Measurements from ENCODE around the gene MED22.

The MED22 gene

DNA sequence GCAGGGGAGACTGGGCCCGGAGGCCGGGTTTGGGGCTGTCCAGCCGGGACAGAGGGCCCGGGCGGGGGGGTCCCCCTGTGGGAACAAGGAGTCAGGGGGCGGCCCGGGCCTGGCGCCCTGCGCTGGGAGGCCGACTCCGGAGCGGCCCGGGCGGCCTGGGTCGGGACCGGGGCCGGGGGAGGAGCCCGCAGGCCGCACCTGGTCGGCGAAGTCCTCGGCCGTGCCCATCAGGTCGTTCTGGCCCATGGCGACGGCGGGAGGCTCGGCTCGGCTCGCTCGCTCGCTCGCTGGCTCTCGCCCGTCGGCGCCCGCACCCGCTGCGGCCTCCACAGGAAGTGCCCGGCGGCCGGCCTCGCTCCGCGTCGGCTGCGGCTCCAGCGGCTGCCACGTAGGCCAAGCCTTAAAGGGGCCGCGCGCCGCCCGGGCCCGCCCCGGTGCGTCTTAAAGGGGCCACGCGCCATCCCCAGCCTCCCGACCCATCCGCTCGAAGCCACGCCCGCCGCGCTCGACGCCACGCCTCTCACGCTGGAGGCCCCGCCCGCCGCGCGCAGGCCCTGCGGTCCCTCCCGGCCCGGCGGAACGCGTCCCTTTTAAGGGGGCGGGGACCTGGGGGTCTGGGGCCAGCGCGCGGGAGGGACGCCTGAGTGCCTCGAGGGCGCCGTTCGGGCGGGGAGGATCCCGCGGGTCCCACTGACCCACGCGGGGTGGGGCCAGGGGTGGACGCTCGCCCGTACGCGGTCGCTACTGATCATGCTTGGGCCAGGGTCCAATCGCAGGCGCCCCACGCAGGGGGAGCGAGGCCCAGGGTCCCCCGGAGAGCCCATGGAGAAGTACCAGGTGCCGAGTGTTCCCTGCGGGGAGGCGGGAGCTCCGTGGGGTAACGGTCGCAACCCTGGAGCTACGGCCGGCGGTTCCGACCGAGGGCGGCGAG, 28.1 kb upstream of the MED22 start, which contains the start of the genes STKLD1 and SURF4:
Gene STKLD1, plus strand, starts transcription at position 643 of the 931 bp plus-strand sequence. Its CDS starts 108 bp downstream, at position 751.
Gene SURF4, minus strand, starts transcription at position 337 of the 931 bp plus-strand sequence. Its CDS starts 91 bp downstream, at position 246.
- peak; percentile 99 for DNase-seq (ENCODE audit: low spot score)

DNA sequence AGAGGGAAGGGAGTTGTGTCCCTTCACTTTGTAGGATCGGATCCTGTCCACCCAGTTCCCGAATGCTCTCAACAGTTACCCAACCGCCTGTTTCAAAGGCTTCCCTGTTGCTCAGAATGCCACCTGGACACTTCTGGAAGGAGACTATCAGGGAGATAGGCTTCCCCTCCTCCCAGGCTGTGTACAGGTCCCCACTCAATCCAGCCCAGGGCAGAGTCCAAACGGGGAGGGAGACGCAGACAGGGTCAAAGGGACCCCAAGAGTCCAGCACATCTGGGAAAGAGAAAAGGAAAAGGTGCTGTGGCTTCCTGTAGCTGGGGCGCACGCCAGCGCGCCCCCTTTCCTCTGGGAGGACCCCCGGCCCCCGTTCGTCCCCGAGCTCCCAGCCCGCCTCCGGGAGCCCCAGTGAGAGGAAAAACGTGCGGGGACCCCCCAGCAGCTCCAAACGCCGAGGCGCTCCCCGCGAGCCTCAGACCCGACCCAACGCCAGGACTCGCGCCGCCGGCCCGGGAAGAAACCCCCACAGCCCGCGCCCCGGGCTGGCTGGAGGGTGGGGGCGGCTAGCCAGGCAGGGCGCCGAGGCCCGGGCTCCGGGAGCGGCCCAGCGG, 27.3 kb upstream of the MED22 start:
- peak; percentile 53 for DNase-seq (ENCODE audit: low spot score)

DNA sequence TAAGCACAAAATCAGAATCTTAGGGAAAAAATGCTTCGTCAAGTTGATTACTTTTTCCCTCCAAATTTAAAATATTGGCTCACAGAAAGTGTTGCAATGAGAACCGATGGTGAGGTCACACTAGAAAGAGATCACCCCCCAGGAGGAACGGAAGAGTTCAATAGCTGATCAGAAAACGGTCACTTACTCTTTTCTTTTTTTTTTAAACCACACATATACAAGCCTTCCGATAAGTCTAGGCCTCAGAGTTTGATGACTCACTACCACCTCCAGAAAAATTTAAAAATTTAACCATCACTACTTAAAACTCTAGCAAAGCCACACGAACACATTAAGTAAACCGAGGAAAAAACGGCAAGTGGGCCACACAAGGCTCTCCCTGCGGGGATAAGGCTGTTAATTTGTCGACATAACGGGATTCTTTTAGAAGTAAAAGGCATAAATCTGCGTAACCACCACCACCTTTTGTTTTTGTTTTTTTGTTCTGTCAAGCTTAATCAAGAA, 26.7 kb upstream of the MED22 start:
- no peak for DNase-seq (ENCODE audit: low spot score)

DNA sequence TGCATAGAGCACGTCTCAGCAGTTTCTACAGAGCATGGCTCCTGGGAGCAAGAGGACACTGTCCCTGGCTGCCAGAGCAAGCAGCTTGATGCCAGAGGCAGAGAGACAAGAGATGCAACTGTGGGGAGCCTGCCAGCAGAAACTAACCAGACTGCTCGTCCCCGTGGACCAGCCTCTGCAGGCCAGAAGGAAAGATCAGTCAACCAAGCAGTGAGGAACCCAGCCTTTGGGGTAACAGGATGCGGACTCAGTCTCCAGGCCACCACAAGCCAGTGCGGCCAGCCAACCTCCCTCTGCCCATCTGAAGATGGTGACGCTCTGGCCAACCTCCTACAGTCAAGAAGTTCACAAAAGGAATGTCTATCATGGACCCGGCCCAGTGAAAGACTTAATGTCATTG, 24.2 kb upstream of the MED22 start:
- no peak for DNase-seq (ENCODE audit: low spot score)

DNA sequence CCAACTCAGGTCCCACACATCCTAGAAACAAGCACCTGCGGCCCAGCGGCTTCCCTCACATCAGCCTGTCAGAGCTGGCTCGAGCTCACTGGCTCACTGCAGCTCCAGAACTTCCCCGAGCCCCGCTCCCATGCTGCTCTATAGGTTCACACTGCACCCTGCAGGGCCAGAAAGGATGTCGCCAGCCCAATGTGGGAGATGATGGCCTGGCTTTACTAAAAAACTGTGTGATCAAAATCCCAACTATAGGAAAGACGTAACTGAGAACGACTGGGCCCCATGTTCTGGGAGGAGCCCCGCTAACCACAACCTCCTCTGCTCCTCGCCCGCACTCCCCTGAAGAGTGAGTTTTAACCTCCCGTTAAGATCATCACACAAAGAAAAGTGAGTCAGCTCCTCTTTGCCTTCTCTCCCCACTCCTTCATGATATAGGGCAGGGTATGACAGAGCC, 23.4 kb upstream of the MED22 start:
- DNase-seq (ENCODE audit: low spot score) = no peak

DNA sequence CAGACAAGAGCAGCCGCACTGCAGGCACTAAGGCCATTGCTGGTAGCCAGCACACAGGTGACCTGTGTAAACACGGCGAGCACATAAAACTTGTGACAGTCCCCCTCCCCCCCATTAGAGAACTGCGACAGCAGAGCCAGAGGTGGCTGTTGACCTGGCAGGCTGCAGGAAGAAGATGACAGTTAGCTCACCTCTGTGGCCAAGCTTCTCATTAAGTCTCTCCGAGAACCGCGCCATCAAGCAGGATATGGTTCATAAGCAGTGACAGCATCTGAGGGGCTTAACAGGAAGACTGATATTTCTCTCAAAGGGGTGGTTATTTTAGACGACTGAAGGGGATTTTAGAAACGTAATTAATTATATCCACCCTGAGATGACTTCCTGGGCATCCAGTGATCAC, 22.8 kb upstream of the MED22 start:
- no peak for DNase-seq (ENCODE audit: low spot score)

DNA sequence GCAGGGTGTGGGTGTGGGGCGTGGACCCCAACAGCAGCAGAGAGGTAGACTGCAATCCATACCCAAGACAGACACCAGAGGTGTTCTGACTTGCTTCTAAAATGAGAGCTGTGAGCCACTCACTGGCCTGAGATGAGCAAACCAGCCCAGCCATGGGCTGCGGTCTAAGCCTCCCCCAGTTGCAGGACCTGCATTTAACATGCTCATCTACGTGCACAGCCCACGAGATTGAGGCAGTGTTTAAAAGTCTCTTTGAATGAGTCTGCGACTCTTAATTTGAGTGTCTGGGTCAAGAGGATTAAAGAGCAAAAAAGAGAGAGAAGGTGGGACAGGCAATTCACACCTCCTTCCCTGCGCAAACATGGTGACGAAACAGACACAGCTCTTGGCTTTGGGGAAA, 22.0 kb upstream of the MED22 start:
- no peak for DNase-seq (ENCODE audit: low spot score)

DNA sequence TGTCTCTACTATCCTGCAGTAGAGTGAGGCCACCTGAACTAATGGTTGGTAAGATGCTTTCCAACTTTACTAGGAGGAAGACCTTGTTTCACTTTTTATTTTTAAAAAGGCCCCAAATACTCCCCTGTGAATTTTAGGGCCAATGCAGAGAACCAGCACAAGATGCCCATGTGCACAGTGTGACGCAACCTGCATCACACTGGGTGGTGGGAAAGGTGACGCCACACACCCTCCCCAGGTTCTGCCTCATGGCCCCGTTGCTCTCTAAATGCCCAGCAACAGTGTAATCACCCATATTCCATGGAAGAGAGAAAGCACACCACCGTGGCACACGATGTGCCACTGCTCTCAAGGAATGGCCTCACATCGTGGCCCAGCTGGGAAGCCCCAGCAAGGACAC, 21.5 kb upstream of the MED22 start:
- no peak for DNase-seq (ENCODE audit: low spot score)

DNA sequence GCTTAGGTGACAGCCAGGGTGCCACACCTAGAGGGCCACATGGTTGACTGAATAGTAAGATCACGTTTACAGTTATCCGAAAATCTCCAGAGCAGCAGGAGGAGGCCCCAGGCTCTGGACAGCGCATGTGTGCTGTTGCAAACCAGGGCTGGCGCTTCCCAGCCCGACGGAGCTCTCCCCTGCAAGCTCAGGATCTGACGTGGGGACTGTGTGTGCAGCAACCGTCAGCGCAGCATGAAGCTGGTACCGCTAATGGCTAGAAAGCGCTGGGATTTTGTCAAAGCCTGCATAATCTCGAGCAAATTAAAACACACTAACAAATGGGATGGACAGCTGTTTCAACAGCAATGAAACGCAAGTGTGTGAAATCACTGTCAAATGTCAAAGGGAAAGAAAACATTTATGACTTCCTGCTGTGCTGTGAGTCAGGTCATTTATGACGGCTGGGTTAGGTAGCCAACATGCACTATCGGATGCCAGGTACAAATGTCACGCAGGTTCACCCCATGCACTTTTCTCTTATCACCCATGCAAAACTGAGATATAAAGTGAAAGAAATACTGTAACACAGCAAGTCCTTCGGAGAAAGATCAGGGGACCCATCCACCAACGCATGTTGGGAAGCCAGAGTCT, 20.4 kb upstream of the MED22 start:
- no peak for DNase-seq (ENCODE audit: low spot score)

DNA sequence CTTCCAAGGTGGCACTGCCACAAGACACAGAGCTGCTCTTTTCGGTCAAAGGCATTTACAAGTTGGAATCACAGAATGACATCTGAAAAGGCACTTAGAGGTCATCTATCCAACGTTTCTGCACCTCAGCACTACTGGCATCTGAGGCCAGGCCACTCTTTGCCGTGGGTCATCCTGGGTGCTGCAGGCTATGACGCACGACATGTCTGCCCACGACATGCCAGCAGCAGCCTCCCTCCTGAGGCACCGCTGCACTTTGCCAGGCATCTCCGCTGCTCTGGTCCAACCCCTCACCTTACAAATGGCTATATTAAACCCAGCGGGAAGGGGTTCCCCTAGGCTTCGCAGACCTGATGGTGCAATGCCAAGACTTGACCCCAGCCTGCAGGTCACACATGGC, 19.8 kb upstream of the MED22 start:
- no peak for DNase-seq (ENCODE audit: low spot score)

DNA sequence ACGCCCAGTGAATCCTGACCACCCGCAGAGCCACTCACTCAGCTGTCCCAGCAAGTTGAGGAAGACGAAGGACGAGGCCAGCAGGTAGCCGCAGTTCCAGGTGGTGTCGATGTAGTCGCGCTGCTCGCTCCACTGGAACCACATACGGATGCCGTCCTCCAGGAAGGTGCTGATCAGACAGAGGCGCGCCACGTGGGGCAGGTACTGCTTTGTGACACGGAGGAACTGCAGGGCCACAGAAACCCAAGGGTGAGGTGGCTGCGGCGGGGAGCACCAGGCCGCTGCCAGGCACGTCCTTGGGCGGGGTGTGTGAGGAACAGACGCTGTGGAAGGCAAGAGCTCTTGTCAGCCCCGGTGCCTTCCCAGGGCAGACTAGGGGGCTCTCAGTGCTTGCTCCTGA, 19.3 kb upstream of the MED22 start:
- DNase-seq (ENCODE audit: low spot score) = no peak

DNA sequence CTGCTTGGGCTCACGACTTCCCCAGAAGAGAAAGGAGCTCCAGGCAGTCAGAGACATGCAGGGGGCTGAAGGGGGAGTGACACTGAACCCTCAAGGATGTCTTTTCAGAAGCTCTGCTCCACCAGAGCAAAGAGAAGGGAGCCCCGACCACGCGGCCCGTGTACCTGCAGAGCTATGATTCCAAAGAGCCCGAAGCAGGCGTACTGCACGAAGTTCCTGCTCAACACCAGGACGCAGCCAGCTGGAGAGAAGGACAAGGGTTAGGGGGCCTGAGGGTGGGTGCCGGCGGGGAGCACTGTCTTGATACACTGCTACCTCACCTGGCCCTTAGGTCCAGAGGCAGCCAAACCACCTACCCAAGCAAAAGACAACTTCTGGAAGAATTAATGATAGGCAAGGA, 18.5 kb upstream of the MED22 start:
- DNase-seq (ENCODE audit: low spot score) = no peak

DNA sequence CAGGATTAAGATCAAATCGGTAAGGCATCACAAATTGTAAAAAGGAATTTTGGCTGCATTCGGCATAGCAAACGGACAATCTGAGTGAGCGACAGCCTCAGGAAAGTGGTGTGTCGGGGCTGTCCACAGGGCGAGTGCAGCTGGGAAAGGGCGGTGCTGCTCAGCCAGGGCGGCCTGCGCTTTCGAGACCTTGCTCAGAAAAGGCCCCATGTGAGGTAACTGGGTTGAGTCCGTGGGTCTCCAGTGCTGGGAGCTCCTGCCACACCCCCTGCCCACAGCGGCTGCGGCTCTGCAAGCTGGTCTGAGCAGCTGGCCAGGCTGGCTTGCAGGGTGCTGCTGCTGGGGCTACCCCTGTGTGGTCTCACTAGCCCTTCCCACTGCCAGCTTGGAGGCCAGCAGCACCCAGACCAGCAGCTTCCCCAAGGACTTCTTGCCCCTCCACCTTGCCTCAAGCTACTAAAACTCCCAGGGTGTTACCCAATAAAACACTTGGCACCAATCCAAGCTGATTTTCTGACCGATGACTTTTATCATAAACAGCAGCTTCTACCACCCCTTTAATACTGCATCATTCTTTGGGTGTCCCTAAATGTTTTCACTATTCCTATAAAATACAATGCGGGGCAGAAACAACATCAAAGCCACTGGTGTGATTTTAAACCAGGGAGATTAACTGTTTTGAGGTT, 14.6 kb upstream of the MED22 start:
- no peak for DNase-seq (ENCODE audit: low spot score)

DNA sequence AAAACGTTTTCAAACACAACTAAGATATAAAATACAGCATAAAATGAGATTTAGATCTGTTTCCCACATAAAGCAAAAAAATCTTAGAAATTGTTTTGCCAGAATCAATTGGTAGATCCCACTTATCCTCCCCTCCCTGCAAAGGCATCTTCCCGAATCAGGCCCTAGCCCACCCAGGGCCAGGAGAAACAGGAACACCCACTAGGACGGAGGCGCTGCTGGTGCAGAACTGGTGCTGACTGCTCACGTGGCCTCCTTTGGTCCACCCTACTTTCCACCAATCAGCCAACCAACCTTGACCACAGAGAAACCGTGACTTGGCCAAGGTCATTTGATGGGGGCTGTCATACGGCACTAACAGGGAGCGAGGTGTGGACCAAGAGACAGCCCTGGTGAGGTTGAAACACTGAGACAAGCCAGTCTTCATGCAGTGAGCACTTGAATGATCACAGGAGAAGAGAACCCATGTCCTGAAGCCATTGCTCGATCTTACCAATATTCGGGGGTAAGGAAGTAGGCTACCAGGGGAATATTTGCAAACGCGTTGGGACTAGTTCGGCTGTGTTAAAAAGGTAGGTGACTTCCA, 13.7 kb upstream of the MED22 start:
- DNase-seq (ENCODE audit: low spot score) = no peak

DNA sequence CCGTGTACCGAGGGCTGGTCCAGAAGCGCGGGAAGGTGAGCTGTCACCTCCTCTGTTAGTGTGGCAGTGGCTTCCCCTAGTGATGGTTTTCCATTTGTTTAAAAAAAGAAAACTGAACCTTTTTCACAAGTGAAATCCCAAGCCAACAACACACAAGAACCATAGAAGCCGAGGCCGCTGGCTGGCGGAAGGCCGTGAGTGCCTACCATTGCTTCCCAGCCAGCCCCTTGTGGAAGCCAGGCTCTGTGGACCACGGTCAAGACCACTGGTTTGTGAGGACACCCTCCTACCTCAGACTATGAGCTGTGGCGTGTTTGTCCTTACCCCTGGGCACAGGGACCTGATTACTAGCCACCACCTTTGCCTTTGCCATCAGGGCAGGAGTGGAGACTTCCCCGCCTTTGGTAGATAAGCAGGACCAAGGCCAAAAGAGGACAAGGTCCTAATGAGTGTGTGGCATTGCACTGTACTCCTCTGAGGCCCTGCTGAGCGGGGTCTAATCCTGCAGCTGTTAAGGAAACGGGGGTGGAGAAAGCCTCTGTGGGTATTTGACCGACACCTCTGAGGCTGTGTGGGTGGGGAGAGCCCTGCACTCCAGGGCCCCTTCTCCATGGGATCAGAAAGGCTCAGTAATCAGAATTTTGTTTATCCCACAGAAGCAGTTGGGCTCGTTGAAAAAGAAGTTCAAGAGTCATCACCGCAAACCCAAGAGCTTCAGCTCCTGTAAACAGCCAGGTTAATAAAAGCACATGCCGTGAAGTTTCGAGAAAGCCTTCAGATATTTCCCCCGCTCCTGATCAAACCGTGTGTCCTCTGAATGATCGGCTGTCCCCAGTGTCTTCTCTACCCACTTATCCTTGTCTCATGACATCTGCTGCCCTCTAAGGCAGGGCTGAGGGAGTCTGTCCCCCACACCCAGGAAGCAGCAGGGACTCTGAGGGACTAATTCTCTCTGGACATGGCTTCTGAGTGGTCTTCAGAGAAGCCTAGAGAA, 12.8 kb upstream of the MED22 start:
- no peak for DNase-seq (ENCODE audit: low spot score)

DNA sequence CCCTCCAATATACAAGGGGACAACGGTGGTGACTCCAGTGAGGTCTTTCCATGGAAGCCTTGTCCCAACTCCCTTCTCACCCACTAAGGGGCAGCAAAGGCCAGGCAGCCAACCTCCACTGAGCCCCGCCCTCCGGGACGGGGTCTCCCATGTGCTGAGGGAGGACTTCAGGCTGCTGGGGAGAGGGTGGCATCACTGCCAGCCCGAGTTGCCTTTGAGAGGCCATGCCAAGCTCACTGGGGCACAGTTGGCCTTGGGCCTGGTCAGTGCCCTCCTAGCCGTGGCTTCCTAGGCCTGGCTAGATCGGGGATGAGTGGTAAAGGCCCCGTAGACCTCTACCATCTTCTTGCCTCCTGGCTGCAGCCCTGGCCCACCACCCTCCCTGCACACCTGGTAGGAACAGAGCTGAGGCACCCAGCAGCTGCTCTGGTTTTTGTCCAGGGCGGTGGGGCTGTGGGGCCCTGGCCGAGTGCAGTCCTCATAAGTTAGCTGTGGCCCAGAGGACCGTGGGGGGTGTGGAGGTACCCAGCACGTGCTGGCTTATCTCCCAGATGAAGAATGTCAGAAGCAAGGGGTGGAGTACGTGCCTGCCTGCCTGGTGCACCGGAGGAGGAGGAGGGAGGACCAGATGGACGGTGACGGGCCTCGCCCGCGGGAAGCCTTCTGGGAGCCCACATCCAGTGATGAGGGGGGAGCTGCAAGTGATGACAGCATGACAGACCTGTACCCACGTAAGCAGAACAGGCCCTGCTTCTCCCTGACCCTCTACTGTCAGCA, 11.7 kb upstream of the MED22 start:
- peak; percentile 67 for DNase-seq (ENCODE audit: low spot score)

DNA sequence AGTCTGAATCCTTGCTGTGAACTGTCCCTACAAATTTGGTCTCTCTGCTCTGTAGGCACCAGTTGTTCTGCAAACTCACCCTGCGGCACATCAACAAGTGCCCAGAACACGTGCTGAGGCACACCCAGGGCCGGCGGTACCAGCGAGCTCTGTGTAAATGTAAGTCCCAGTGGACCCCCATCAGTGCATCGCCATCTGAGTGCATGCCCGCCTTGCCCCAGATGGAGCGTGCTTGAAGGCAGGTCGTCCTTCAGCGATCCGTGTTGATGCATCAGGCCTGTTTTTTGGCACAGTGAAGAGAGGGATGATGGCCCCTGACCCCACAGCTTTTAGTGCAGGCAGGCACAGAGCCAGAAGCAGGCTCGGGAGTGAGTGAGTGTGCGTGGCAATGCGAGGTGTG, 9.7 kb upstream of the MED22 start:
- DNase-seq (ENCODE audit: low spot score) = no peak

DNA sequence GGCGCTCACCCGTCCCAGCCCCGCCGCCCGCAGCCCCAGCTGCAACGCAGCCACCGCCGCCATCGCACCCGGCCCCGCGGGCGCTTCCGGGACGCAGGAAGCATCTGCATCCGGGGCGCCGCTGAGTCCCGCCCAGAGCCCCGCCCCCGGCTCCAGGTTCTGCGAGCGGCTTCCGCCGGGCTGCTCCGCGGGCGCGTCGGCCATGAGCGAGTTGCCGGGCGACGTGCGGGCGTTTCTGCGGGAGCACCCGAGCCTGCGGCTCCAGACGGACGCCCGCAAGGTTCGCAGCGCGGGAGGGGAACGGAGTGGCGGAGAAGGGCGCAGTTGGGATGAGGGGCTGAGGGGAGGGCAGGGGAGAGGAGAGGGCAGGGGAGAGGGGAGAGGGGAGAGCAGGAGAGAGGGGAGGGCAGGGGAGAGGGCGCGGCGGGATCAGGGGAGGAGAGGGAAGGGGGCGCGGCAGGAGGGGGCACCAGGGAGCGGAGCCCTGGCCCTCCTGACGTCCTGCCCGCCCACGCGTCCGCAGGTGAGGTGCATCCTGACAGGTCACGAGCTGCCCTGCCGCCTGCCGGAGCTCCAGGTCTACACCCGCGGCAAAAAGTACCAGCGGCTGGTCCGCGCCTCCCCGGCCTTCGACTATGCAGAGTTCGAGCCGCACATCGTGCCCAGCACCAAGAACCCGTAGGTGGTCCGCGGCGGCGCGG, 8.6 kb upstream of the MED22 start, which contains the start of the genes SURF1 and SURF2:
Gene SURF1, minus strand, starts transcription at position 97 of the 701 bp plus-strand sequence. Its CDS starts 34 bp downstream, at position 63.
Gene SURF2, plus strand, starts transcription at position 160 of the 701 bp plus-strand sequence. Its CDS starts 43 bp downstream, at position 203.
- DNase-seq (ENCODE audit: low spot score) = peak; percentile 94

Data from D341Med (cell line).